AG09319 (cell line): ENCODE results near the gene MPPED2.

Source experiments
- DNase-seq: peaks from one replicate; pipeline ENCODE4 v3.0.0-alpha.2; 2010; ENCODE audit warnings: low read depth; ENCODE audit errors: extremely low read depth
- CTCF ChIP-seq: IDR thresholded peaks from 2 replicates; pipeline ENCODE4 v1.5.1; 2011; ENCODE audit warnings: low read depth, mild to moderate bottlenecking, inconsistent platforms, low read length, moderate library complexity

MPPED2 gene

GRCh38 chr11:30510750-30511149 lies 75.4 kb downstream of the MPPED2 start:
- no peak for DNase-seq
- TF ChIP-seq CTCF, result no peak

GRCh38 chr11:30509364-30509763 lies 76.8 kb downstream of the MPPED2 start:
- TF ChIP-seq CTCF, result no peak
- no peak for DNase-seq

- DNase-seq, result no peak
- TF ChIP-seq CTCF, result no peak
Observed at GRCh38 chr11:30508594-30508993, 77.6 kb downstream of the MPPED2 start.

GRCh38 chr11:30505603-30506002 lies 80.5 kb downstream of the MPPED2 start:
- no peak for DNase-seq
- no peak for TF ChIP-seq CTCF

GRCh38 chr11:30504468-30504867 lies 81.7 kb downstream of the MPPED2 start:
- TF ChIP-seq CTCF, result no peak
- no peak for DNase-seq

- no peak for TF ChIP-seq CTCF
- DNase-seq, result no peak
Observed at GRCh38 chr11:30503156-30503555, 83.0 kb downstream of the MPPED2 start.

- TF ChIP-seq CTCF, result no peak
- DNase-seq, result no peak
Observed at GRCh38 chr11:30502305-30502704, 83.8 kb downstream of the MPPED2 start.
